Activated naive CD8-positive, alpha-beta T cell (primary cell): Measurements from ENCODE around the gene ABCG5.

Experiments used
- H3K27ac Mint-ChIP-seq: one replicate; pipeline ENCODE4 v1.8.0; 2021; ENCODE audit warnings: mixed read lengths
- H3K27me3 Mint-ChIP-seq: one replicate; pipeline ENCODE4 v1.8.0; 2021; ENCODE audit warnings: mixed read lengths
- H3K36me3 Mint-ChIP-seq: one replicate; pipeline ENCODE4 v1.8.0; 2021; ENCODE audit warnings: mixed read lengths
- H3K4me1 Mint-ChIP-seq: one replicate; pipeline ENCODE4 v1.8.0; 2021; ENCODE audit warnings: low read depth, mixed read lengths
- H3K4me3 Mint-ChIP-seq: one replicate; pipeline ENCODE4 v1.8.0; 2021; ENCODE audit warnings: mild to moderate bottlenecking, mixed read lengths
- H3K9me3 Mint-ChIP-seq: one replicate; pipeline ENCODE4 v1.8.0; 2021; ENCODE audit warnings: low read depth, mixed read lengths

Gene ABCG5

DNA sequence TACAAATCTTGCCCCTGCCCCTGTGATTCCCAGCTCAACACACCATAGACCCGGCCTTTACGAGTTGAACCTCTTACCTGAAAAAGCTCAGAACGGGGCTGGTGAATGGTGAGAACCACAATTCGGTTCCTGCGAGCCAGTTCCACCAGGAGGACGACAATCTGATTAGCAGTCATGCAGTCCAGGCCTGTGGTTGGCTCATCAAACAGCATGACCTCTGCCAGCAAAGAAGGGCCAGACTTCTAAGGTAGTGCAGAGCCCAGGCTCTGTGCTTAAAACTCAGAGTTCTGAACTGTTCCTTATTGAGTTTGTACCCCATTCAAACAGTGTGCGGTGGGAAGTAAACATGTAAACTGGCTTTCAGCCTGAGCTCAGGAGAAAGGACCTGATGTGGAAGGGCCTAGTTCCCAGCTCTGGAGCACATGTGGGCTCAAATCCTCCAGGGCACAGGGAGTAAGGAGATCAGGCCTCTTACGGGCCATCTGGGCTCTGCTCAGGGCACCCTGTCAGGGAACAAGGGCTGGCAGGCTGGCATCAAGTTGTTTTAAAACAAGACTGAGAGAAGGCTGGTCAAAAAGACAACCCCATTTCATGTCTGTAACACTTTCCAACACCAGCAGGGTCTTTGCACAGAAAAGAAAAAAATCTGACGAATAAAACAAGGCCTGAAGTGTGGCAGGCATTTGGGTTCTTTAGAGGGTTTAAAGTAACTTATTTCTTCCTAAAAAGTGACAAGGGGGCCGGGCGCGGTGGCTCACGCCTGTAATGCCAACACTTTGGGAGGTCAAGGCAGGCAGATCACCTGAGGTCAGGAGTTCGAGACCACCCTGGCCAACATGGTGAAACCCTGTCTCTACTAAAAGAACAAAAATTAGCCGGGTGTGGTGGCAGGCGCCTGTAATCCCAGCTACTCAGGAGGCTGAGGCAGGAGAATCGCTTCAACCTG lies 12.1 kb downstream of the ABCG5 start:
- peaks cover 15% of the 10 kb centered on the region for H3K27me3 Mint-ChIP-seq
- H3K9me3 Mint-ChIP-seq = no peaks in the 10 kb centered on the region

DNA sequence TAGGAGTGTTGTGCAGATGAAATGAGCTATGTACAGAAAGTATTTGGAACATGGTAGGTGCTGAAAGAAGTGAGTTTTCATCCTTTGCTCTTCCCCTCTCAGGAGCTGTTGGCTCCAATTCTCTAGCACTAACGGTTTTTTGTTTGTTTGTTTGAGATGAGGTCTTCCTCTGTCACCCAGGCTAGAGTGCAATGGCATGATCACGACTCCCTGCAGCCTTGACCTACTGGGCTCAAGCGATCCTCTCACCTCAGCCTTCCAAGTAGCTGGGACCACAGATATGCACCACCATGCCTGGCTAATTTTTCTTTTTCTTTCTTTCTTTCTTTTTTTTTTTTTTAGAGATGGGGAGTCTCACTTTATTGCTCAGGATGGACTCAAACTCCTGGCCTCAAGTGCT lies 12.8 kb downstream of the ABCG5 start:
- Mint-ChIP-seq H3K36me3 (no peaks in the 10 kb centered on the region), H3K4me3 (no peak overlapping the region), H3K27ac (no peak overlapping the region), H3K4me1 (no peaks in the 10 kb centered on the region), H3K9me3 (no peaks in the 10 kb centered on the region), H3K27me3 (peaks cover 13% of the 10 kb centered on the region)

More for the DNA sequence above, 12.1 kb downstream of the ABCG5 start:
- Mint-ChIP-seq H3K27ac (no peak overlapping the region), H3K4me3 (no peak overlapping the region), H3K36me3 (no peaks in the 10 kb centered on the region), H3K4me1 (peaks cover 3% of the 10 kb centered on the region)

DNA sequence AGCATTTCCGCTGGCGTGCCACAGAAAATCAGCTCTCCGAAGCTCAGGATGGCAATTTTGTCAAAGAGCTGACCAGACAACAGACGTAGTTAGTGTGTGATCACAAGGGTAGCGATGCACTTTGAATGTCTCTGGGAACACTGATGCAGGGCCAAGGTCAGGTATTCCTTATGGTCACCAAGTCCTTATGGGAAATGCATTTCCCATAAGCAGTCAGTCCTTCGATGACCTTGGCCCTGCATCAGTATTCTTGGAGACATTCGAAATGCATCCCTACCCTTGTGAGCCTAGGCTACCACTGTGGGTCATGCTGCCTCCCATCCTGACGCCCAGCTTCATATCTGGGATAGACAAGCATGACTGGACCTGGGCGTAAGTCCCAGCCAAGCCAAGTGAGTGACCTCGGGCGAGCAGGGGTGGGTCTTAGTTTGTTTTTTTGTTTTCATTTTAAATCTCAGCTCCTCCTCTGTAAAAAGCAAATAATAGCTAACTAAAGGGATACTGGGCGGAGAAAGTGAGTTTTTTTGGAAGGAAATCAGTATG lies 13.6 kb downstream of the ABCG5 start:
- Mint-ChIP-seq H3K4me1 (no peaks in the 10 kb centered on the region), H3K36me3 (no peaks in the 10 kb centered on the region), H3K27me3 (peaks cover 14% of the 10 kb centered on the region), H3K27ac (no peak overlapping the region), H3K9me3 (no peaks in the 10 kb centered on the region), H3K4me3 (no peak overlapping the region)

DNA sequence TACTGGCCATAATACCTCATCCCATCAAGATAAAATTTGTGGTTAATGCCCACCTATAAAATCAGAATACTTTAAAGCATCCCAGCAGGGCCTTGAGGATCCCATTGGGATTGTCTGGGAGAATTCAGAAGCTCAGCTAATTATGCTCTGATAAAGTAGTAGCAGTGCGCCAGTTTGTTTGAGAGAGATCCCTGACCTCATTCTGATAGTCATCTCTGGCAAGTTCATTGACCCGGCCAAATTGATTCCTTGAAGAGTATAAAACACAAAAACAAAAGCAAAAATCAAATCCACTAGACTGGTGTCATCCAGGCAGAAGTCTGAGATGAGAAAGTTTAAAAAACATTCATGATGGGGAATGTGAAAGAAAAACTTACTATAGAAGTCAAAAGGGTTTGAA lies 14.1 kb downstream of the ABCG5 start:
- no peaks in the 10 kb centered on the region for H3K9me3 Mint-ChIP-seq
- no peaks in the 10 kb centered on the region for H3K4me1 Mint-ChIP-seq
- H3K36me3 Mint-ChIP-seq = no peaks in the 10 kb centered on the region
- no peak overlapping the region for H3K27ac Mint-ChIP-seq
- no peak overlapping the region for H3K4me3 Mint-ChIP-seq
- peaks cover 12% of the 10 kb centered on the region for H3K27me3 Mint-ChIP-seq

DNA sequence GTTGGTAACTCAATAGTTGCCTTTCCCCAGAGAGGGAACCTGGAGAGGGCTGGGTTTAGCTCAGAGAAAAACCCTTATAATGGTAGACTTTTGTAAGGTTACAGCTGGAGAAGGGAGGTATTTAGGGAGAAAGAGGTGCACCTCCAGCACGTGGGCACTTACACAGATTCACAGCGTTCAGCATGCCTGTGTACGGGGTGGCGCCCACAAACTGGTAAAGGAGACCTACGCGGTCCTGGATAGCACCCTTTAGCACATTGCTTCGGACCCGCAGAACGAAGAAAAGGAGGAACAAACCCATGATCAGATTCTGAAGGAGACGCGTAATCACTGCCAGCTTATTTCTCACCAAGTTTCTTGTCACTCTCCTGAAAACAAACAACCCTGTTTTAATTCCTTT lies 14.9 kb downstream of the ABCG5 start:
- H3K27ac Mint-ChIP-seq = no peak overlapping the region
- no peaks in the 10 kb centered on the region for H3K4me1 Mint-ChIP-seq
- H3K27me3 Mint-ChIP-seq = peaks cover 9% of the 10 kb centered on the region
- no peak overlapping the region for H3K4me3 Mint-ChIP-seq
- H3K9me3 Mint-ChIP-seq = no peaks in the 10 kb centered on the region
- no peaks in the 10 kb centered on the region for H3K36me3 Mint-ChIP-seq

DNA sequence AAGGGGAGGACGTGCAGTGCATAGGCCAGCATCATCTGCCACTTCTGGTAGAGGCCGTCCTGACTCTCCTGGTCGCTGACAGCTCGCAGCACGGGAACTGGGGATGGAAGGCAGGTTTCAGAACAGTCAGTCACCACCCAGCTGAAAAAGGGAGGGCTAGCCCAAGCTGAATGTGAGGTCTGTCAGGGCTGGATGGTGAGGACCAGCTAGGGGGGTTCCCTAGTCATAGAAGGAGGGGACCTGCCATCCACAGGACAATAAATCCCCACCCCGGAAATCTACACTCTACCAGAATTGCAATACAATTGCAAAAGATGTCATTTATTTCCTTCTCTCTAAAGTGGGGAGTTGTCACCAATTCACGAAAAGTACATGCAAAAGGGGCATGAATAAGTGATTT lies 15.8 kb downstream of the ABCG5 start:
- Mint-ChIP-seq H3K4me1 (no peaks in the 10 kb centered on the region), H3K27ac (no peak overlapping the region), H3K27me3 (peaks cover 9% of the 10 kb centered on the region)

DNA sequence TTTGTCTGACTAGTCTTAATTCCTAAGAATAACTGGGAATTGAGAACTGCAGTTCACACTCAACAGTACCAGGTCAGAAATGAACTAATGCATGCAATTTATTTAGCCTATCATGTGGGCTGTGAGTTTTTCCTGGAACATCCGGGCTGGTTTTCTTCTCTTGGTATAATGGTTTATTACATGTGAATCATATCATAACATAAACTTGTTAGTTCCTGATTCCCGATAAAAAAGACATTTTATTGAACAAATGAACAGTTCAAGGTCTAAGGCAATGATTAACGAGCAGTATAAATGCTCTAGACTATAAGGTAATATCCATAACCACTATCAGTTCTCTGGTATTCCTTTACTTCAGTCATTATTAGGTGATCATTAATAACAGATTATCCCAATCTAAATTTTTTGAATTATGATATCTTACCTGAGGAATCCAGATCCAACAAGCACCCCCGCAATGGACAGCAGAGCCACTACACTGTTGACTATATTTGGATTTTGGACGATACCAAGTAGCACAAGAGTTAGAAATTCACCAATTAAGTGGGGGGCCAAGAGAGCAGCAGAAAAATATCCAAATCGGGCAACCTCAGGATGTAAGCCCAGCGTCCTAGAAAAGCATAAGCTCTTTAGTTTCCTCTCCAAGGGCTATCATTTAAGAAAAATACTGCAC lies 19.0 kb downstream of the ABCG5 start:
- H3K4me3 Mint-ChIP-seq = no peak overlapping the region
- peaks cover 3% of the 10 kb centered on the region for H3K36me3 Mint-ChIP-seq
- H3K9me3 Mint-ChIP-seq = peaks cover 3% of the 10 kb centered on the region
- H3K4me1 Mint-ChIP-seq = no peaks in the 10 kb centered on the region
- no peak overlapping the region for H3K27ac Mint-ChIP-seq
- peaks cover 9% of the 10 kb centered on the region for H3K27me3 Mint-ChIP-seq

More for the DNA sequence above, 15.8 kb downstream of the ABCG5 start:
- Mint-ChIP-seq H3K9me3 (no peaks in the 10 kb centered on the region), H3K36me3 (no peaks in the 10 kb centered on the region), H3K4me3 (no peak overlapping the region)

DNA sequence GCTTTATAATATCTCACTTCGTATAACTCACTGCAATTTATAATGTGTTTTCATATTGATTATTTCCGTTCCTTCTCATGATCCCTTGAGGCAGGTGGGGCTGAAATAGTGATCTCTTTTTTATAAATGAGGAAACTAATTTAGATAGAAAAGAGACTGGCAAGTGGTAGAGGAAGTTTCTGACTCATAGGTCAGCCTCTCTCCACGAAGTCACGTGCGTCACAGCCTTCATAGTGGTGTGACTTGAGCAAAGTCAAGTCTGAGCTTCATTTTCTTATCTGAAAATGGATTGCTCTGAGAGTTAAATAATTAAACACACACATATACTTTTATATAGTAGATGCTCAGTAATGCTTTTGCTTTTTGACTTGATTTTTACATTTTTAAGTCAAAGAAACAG lies 19.9 kb downstream of the ABCG5 start:
- Mint-ChIP-seq H3K4me3 (no peak overlapping the region), H3K9me3 (peaks cover 3% of the 10 kb centered on the region), H3K27me3 (peaks cover 8% of the 10 kb centered on the region), H3K36me3 (peaks cover 3% of the 10 kb centered on the region), H3K4me1 (no peaks in the 10 kb centered on the region), H3K27ac (no peak overlapping the region)

DNA sequence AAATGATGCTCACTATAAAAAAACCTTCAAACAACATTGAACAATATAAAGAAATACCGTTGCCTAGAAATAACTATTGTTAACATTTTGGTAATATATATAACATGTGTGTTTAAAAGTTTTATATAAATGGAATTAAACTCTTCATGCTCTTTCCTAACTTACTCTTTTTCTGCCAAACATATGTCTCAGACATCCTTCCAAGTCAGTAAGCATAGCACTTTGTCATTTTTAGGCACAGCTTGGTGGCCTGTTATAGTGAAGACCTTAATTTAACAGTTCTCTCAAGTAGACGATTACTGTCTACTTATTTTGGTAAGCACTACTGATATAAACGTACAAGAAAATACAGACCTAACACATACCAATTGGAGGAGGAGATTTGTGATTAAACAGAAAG lies 23.9 kb downstream of the ABCG5 start:
- no peak overlapping the region for H3K4me3 Mint-ChIP-seq
- peaks cover 5% of the 10 kb centered on the region for H3K36me3 Mint-ChIP-seq
- no peaks in the 10 kb centered on the region for H3K27me3 Mint-ChIP-seq

DNA sequence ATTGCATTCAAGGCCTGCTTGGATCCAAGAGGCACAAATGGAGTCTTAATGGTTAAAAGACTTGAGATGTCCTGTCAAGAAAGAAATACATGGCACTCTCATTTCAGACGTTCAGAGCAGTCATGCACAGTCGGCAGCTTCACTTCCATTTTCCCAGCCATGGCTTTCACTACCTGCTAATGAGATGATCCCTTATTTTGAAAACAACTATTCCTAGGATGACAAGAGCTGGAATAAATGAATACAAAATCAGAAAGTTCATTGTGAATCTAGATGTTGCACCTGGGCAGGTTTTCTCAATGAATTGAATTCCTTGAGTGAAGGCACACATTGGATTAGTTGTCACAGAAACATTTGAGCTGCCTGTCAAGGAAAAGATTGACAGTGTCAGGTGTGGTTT lies 25.7 kb downstream of the ABCG5 start:
- H3K36me3 Mint-ChIP-seq = peaks cover 5% of the 10 kb centered on the region
- H3K27me3 Mint-ChIP-seq = no peaks in the 10 kb centered on the region
- H3K4me1 Mint-ChIP-seq = no peaks in the 10 kb centered on the region
- no peak overlapping the region for H3K27ac Mint-ChIP-seq
- H3K9me3 Mint-ChIP-seq = peaks cover 3% of the 10 kb centered on the region
- no peak overlapping the region for H3K4me3 Mint-ChIP-seq

More for the DNA sequence above, 23.9 kb downstream of the ABCG5 start:
- Mint-ChIP-seq H3K27ac (no peak overlapping the region), H3K4me1 (no peaks in the 10 kb centered on the region), H3K9me3 (peaks cover 3% of the 10 kb centered on the region)

DNA sequence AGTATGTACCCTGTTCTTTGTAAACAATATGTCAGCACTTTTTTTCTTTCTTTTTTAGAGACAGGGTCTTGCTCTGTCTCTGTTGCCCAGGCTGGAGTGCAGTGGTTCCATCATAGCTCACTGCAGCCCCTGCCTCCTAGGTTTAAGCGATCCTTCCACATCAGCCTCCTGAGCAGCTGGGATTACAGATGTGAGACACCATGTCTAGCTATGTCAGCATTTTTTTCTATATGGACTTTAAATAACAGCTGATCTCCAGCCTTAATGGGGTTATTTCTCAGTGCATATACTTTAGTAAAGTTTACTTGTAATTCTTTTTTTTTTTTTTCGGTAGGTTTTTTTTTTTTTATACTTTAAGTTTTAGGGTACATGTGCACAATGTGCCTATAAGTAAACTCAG lies 26.6 kb downstream of the ABCG5 start:
- peaks cover 5% of the 10 kb centered on the region for H3K36me3 Mint-ChIP-seq
- H3K27ac Mint-ChIP-seq = no peak overlapping the region
- H3K4me3 Mint-ChIP-seq = no peak overlapping the region
- peaks cover 3% of the 10 kb centered on the region for H3K9me3 Mint-ChIP-seq
- no peaks in the 10 kb centered on the region for H3K4me1 Mint-ChIP-seq
- no peaks in the 10 kb centered on the region for H3K27me3 Mint-ChIP-seq

DNA sequence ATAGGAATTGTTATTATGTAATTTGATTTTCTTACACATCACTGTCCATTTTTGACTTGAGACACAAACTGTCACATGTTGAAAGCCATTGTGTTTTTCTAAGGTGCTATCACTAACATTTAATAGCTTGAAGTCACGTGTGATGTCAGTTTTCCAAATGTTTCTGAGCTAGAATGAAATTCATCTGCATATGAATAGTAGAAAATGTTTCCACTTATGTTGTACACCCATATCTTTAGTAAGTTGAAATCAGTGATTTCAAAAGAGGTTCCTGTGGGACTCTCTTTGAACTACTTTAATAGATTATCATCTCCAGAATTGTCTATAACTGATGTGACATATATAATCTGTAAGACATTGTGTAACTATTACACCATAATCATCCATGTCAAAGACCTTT lies 27.8 kb downstream of the ABCG5 start:
- Mint-ChIP-seq H3K27me3 (no peaks in the 10 kb centered on the region), H3K9me3 (peaks cover 3% of the 10 kb centered on the region), H3K27ac (no peak overlapping the region), H3K36me3 (peaks cover 5% of the 10 kb centered on the region), H3K4me1 (no peaks in the 10 kb centered on the region), H3K4me3 (no peak overlapping the region)

DNA sequence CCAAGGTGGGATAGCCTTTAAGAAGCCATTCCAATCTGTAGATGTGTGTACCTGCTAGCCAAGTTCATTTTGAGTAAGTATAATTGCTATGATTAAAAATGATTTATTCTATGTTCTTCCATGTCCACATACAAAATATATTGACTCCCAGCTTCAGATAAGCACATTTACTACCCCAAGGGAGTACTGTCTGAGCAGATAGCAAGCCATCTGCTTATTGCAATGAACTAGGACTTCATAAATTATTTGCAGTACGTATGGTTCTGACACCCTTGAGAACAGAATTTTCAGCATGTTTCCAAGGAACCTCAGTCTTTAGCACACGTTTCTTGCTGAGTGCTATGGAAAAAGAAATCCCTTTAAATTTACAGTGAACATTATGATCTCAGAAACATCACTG lies 28.2 kb downstream of the ABCG5 start:
- H3K4me1 Mint-ChIP-seq = no peaks in the 10 kb centered on the region
- H3K36me3 Mint-ChIP-seq = peaks cover 6% of the 10 kb centered on the region
- H3K9me3 Mint-ChIP-seq = peaks cover under 1% of the 10 kb centered on the region
- H3K4me3 Mint-ChIP-seq = no peak overlapping the region
- no peaks in the 10 kb centered on the region for H3K27me3 Mint-ChIP-seq
- no peak overlapping the region for H3K27ac Mint-ChIP-seq

DNA sequence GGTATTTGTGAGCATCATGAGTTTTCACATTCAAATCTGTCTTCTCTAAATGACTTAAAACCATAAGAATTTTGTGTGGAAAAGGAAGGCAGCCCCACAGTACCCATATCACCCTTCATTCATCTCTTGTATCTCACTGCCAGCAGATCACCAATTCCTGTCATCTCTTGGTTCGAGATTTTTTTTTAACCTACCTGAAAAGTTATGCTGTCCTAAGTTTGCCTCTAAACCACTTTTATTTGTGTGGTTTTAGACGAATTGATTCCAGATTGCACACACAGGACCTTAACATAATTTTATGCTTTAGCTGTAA lies 32.0 kb downstream of the ABCG5 start:
- H3K4me3 Mint-ChIP-seq = no peak overlapping the region
- no peaks in the 10 kb centered on the region for H3K27me3 Mint-ChIP-seq
- H3K4me1 Mint-ChIP-seq = no peaks in the 10 kb centered on the region
- H3K27ac Mint-ChIP-seq = no peak overlapping the region
- no peaks in the 10 kb centered on the region for H3K9me3 Mint-ChIP-seq
- H3K36me3 Mint-ChIP-seq = peaks cover 13% of the 10 kb centered on the region

DNA sequence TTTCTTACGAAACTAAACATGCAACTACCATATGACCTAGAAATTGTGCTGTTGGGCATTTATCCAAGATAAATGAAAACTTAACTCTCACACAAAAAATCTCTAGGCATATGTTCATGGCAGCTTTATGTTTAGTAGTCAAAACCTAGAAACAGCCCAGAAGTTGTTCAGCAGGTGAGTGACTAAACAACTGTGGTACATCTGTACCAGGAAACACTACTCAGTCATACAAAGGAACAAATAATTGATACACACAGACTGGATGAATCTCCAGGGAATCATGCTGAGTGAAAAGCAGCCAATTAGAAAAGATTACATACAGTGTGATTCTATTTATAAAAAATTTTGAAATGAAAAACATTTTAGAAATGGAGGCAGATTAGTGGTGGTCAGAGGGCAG lies 35.5 kb downstream of the ABCG5 start:
- Mint-ChIP-seq H3K27me3 (no peaks in the 10 kb centered on the region), H3K4me1 (no peaks in the 10 kb centered on the region), H3K9me3 (no peaks in the 10 kb centered on the region), H3K27ac (no peak overlapping the region), H3K36me3 (peaks cover 14% of the 10 kb centered on the region), H3K4me3 (no peak overlapping the region)
